HG03460 (cell line): ENCODE results near the gene NRIP2.

Experiments
- ATAC-seq: cut with Tn5 transposase; IDR thresholded peaks from one replicate; pipeline ENCODE4 v1.9.1; 2021; ENCODE audit not compliant: unreplicated experiment

The NRIP2 gene

DNA sequence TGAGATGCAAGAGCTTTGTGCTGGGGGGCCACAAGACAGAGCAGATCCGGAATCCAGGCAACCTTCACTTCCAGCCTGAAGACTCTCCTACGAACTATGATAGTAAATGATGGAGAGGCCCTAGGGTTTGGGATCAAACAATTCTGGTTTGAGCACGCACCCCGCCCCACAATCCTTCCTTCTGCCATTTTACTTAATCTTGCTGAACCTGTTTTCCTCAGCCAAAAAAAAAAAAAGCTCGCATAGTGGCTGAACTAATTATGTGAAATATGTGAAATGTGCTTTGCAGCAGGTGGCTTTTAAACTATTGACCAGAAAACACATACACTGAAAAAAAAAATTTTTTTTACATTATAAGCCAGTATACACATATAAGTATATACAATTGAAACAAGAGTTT is 23.0 kb downstream of the NRIP2 start:
- no peak for ATAC-seq

DNA sequence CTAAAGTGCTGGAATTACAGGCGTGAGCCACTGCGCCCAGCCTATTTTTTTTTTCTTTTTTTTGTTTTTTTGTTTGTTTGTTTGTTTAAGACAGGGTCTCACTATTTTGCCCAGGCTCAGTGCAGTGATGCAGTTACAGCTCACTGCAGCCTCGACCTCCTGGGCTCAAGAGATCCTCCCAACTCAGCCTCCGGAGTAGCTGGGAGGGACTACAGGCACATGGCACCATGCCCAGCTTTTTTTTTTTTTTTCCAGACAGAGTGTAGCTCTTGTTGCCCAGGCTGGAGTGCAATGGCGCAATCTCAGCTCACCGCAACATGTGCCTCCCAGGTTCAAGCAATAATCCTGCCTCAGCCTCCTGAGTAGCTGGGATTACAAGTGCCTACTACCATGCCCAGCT is 28.1 kb downstream of the NRIP2 start:
- ATAC-seq = no peak

- no peak for ATAC-seq
These were observed 29.7 kb downstream of the NRIP2 start for GRCh38 chr12:2805143-2805520.

GRCh38 chr12:2804393-2805142 is 30.3 kb downstream of the NRIP2 start:
- no peak for ATAC-seq

- no peak for ATAC-seq
These were observed 31.0 kb downstream of the NRIP2 start for GRCh38 chr12:2803635-2804392.

GRCh38 chr12:2801044-2801783 is 33.6 kb downstream of the NRIP2 start:
- no peak for ATAC-seq

GRCh38 chr12:2800046-2800570 is 34.7 kb downstream of the NRIP2 start:
- no peak for ATAC-seq

DNA sequence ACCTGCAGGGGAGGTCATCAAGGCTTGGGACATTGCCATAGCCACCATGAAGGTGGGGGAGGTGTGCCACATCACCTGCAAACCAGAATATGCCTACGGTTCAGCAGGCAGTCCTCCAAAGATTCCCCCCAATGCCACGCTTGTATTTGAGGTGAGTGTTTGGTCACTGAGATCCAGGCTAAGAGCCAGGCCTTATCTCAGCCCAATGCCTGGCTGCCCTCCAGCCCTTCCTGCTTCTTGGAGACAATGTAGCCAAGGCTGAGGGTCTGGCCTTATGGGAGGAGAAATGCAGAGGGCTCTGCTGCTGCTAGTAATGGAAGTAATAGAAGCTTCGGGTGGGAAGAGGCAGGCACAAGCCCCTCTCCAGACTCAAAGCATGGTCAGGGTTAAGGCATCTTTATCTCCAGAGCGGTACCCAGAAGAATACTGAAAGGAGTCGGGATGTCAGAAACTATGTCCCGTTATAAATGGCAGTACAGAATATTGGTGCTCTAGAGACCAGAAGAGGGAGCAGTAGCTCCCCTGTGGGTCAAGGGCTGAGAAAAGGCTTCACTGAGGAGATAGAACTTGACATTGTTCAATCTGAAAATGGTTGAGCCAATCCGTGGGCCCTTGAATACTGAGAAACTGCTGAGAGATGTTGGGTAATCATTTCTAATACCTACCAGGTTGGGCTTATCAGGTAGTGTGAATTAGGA is 37.0 kb downstream of the NRIP2 start:
- no peak for ATAC-seq

DNA sequence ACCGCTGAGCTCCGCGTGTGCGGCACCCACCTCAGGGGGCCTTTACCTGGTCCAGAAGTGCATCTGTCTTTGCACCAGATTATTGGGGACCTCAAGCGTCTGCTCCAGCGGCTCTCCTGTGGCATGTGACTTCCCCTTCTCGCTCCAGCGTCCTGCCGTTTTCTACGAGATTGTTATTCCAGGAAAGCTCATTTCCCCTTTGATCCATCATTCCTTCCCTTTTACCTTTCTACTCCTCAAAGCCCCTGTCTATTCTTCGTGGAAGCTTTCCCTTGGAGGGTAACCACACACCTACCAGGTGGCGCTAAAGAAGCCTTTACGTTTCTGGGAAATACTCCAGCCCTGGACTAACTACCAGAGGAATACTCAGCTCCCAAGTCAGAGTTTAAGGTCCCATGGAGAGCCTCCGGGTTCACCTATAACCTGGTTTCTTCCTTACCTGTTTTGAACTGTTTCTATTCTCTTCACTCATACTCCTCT is 38.6 kb downstream of the NRIP2 start:
- ATAC-seq = no peak

- peak; percentile 67 for ATAC-seq
These were observed 39.3 kb downstream of the NRIP2 start for GRCh38 chr12:2795291-2796186.

DNA sequence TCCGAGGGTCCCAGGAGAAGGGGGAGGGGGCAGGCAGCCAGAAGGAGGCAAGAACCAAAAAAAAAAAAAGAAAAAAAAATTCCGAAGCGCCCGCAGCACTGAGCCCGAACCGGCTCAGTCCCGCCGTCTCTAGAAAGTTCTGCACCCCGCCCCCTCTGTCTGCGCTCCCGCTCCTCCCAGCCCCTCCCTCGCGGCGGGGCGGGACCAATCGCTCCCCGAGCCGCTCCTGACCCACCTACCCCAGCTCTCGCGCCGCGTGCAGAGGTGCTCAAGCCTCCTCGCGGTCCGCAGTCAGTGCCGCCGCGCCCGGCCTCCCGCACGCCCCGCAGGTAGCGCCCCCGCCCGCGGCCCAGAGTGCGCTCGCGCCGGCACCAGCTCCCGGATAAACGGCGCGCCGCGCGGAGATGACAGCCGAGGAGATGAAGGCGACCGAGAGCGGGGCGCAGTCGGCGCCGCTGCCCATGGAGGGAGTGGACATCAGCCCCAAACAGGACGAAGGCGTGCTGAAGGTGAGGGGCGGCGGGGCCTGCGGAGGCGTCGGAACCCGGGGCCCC is 40.0 kb downstream of the NRIP2 start, which contains the start of gene FKBP4:
Gene FKBP4, plus strand, starts transcription at position 235 of the 554 bp plus-strand sequence. Its CDS starts 170 bp downstream, at position 405.
- peak; percentile 81 for ATAC-seq

GRCh38 chr12:2794191-2794735 is 40.6 kb downstream of the NRIP2 start:
- ATAC-seq = no peak

GRCh38 chr12:2793561-2793960 is 41.3 kb downstream of the NRIP2 start:
- no peak for ATAC-seq

- ATAC-seq = no peak
These were observed 41.9 kb downstream of the NRIP2 start for GRCh38 chr12:2792671-2793500.

DNA sequence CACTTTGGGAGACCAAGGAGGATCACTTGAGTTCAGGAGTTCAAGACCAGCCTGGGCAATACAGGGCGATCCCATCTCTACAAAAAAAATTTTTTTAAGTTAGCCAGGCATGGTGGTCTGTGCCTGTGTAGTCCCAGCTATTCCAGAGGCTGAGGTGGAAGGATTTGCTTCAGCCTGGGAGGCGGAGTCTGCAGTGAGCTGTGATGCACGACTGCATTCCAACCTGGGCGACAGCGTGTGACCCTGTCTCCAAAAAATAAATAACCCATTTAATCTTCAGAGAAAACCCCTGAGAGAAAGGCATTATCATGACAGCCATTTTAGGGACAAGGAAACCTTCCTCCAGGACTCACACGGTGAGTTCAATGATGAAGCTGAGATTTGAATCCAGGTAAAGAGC is 43.7 kb downstream of the NRIP2 start:
- no peak for ATAC-seq

GRCh38 chr12:2785017-2785416 is 49.8 kb downstream of the NRIP2 start:
- no peak for ATAC-seq

- no peak for ATAC-seq
These were observed 50.8 kb downstream of the NRIP2 start for GRCh38 chr12:2783936-2784600.

DNA sequence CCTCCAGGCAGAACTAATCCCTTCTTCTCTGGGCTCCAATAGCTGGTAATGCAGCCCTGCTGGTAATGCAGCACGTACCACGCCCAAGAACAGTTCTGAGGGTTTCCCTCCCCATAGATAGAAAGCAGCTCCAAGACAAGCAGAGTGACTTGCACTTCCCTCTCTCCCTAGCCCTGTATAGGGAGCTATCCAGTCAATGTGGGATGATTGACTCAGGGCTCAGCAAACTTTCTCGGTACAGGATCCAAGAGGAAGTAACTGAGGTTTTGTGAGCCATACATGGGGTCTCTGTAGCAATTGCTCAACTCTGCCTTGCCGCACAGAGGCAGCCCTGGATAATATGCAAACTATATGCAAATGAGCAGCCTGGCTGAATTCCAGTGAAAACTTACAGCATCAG is 55.6 kb downstream of the NRIP2 start:
- ATAC-seq = no peak
